LNCAP (cell line): Measurements from ENCODE around the gene CFAP68.

Experiments
- CTCF ChIP-seq: fragments of 450-650 bp; IDR thresholded peaks from 2 replicates; pipeline ENCODE4 v1.5.1; 2017; ENCODE audit warnings: mild to moderate bottlenecking

Gene CFAP68

DNA sequence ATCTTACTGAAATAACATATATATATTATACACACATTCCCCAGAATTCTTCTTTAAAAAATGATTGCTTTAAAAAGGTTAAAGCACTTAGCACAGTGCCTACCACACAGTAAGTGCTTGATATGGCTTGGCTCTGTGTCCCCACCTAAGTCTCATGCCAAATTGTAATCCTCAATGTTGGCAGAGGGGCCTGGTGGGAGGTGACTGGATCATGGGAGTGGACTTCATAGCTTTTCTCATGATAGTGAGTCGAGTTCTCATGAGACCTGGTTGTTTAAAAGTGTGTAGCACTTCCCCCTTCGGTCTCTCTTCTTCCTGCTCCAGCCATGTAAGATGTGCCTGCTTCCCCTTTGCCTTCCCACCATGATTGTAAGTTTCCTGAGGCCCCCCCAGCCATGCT lies 26.1 kb downstream of the CFAP68 start:
- TF ChIP-seq CTCF = no peak

DNA sequence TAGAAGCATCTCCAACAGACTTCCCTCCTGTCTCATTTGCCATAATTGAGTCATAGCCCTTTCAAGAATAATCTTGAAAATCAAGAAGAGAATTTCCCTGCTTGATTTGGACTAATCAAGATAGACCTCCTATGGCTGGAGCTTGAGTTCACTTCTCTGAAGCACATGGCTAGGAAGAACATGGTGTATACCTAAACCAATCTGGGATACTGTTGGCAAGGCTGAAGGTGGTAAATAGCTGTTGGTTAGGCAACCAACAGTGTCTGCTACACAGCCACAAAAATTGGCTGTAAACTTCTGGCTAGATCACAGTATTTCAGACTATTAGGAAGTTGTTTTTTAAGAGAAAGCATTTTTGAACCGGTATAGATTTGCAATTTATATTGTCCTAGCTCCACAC lies 27.3 kb downstream of the CFAP68 start:
- TF ChIP-seq CTCF = no peak

- no peak for TF ChIP-seq CTCF
These were observed 29.4 kb downstream of the CFAP68 start for GRCh38 chr11:111908639-111909305.

- TF ChIP-seq CTCF = no peak
These were observed 30.0 kb downstream of the CFAP68 start for GRCh38 chr11:111909378-111909777.

GRCh38 chr11:111910676-111911562 lies 31.6 kb downstream of the CFAP68 start:
- no peak for TF ChIP-seq CTCF

- TF ChIP-seq CTCF = no peak
These were observed 32.4 kb downstream of the CFAP68 start, which contains the start of gene CRYAB for GRCh38 chr11:111911563-111912401. Gene CRYAB, minus strand, starts transcription at chr11:111911770. Its CDS starts 46 bp downstream, at chr11:111911724.

DNA sequence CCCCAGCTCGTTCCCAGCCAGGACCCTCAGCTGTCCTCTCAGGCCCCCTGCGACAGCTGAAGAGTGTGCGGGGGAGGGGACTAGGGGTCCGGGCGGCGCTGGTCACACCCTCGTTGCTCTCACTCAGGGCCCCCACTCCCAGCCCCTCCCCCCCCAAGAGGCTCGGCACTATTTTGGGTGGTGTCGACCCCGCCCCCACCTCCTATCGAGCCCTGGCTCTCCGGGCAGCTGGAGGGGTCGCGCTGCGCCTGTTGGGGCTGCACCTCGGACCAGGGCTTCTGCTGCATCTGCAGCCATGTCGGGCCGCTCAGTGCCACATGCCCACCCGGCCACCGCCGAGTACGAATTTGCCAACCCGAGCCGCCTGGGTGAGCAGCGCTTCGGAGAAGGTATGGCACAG lies 33.2 kb downstream of the CFAP68 start, which contains the start of gene HSPB2:
Gene HSPB2, plus strand, starts transcription at position 200 of the 400 bp plus-strand sequence. Its CDS starts 96 bp downstream, at position 296.
- no peak for TF ChIP-seq CTCF
